ENCODE measurements around the gene TSPAN16. TPM values are rescaled to one million over a fixed set of nuclear protein-coding genes. Genes with fewer than 3 reads are reported as not detected.
"Not testable (repeated sequence)": the region's sequence is repeated elsewhere in the genome, so short reads cannot be mapped to it uniquely, and the experiment has no call there.

Gene TSPAN16
- total RNA-seq, 1 experiment from 2014 or later = not detected

GRCh38 chr19:11296264-11296663 lies 304 bp downstream of the TSPAN16 start:
- DNase-seq (ENCODE audit: low spot score) = peak; percentile 43
- in situ Hi-C loops (cut with HindIII; ENCODE audit: low sequenced_read_pairs) = no loop called here

GRCh38 chr19:11299946-11300810 lies 4.2 kb downstream of the TSPAN16 start:
- in situ Hi-C loops (cut with HindIII; ENCODE audit: low sequenced_read_pairs) = no loop called here
- no peak for DNase-seq (ENCODE audit: low spot score)

GRCh38 chr19:11300811-11301120 lies 4.8 kb downstream of the TSPAN16 start:
- in situ Hi-C loops (cut with HindIII; ENCODE audit: low sequenced_read_pairs) = no loop called here
- no peak for DNase-seq (ENCODE audit: low spot score)

GRCh38 chr19:11304936-11305335 lies 9.0 kb downstream of the TSPAN16 start:
- in situ Hi-C loops (cut with HindIII; ENCODE audit: low sequenced_read_pairs) = no loop called here
- DNase-seq (ENCODE audit: low spot score) = no peak

GRCh38 chr19:11306337-11306736 lies 10.4 kb downstream of the TSPAN16 start:
- in situ Hi-C loops (cut with HindIII; ENCODE audit: low sequenced_read_pairs) = no loop called here

GRCh38 chr19:11320278-11320995 lies 24.5 kb downstream of the TSPAN16 start:
- DNase-seq (ENCODE audit: low spot score); in situ Hi-C loops (cut with HindIII; ENCODE audit: low sequenced_read_pairs): not testable (repeated sequence)

More at GRCh38 chr19:11306337-11306736, 10.4 kb downstream of the TSPAN16 start:
- DNase-seq (ENCODE audit: low spot score) = no peak

- no peak for DNase-seq (ENCODE audit: low spot score)
- in situ Hi-C loops (cut with HindIII; ENCODE audit: low sequenced_read_pairs) = no loop called here
These were observed 25.5 kb downstream of the TSPAN16 start for GRCh38 chr19:11321191-11322126.

GRCh38 chr19:11322269-11323024 lies 26.5 kb downstream of the TSPAN16 start:
- in situ Hi-C loops (cut with HindIII; ENCODE audit: low sequenced_read_pairs) = no loop called here
- DNase-seq (ENCODE audit: low spot score) = no peak

GRCh38 chr19:11323601-11324078 lies 27.7 kb downstream of the TSPAN16 start:
- in situ Hi-C loops (cut with HindIII; ENCODE audit: low sequenced_read_pairs) = no loop called here
- DNase-seq (ENCODE audit: low spot score) = no peak

- peak; percentile 84 for DNase-seq (ENCODE audit: low spot score)
- in situ Hi-C loops (cut with HindIII; ENCODE audit: low sequenced_read_pairs) = no loop called here
These were observed 28.2 kb downstream of the TSPAN16 start for GRCh38 chr19:11324079-11324661.

GRCh38 chr19:11324748-11325389 lies 28.9 kb downstream of the TSPAN16 start:
- peak; percentile 44 for DNase-seq (ENCODE audit: low spot score)

GRCh38 chr19:11325544-11325943 lies 29.6 kb downstream of the TSPAN16 start:
- in situ Hi-C loops (cut with HindIII; ENCODE audit: low sequenced_read_pairs) = no loop called here
- DNase-seq (ENCODE audit: low spot score) = no peak

More at GRCh38 chr19:11324748-11325389, 28.9 kb downstream of the TSPAN16 start:
- in situ Hi-C loops (cut with HindIII; ENCODE audit: low sequenced_read_pairs) = no loop called here

- in situ Hi-C loops (cut with HindIII; ENCODE audit: low sequenced_read_pairs) = no loop called here
- no peak for DNase-seq (ENCODE audit: low spot score)
These were observed 34.2 kb downstream of the TSPAN16 start for GRCh38 chr19:11330127-11330526.

GRCh38 chr19:11331502-11331901 lies 35.5 kb downstream of the TSPAN16 start:
- in situ Hi-C loops (cut with HindIII; ENCODE audit: low sequenced_read_pairs) = no loop called here
- no peak for DNase-seq (ENCODE audit: low spot score)

GRCh38 chr19:11332822-11333221 lies 36.9 kb downstream of the TSPAN16 start:
- in situ Hi-C loops (cut with HindIII; ENCODE audit: low sequenced_read_pairs) = no loop called here
- DNase-seq (ENCODE audit: low spot score) = no peak

- DNase-seq (ENCODE audit: low spot score); in situ Hi-C loops (cut with HindIII; ENCODE audit: low sequenced_read_pairs): not testable (repeated sequence)
These were observed 37.9 kb downstream of the TSPAN16 start for GRCh38 chr19:11333838-11334237.

- in situ Hi-C loops (cut with HindIII; ENCODE audit: low sequenced_read_pairs) = no loop called here
These were observed 39.6 kb downstream of the TSPAN16 start for GRCh38 chr19:11335449-11336146.

More at GRCh38 chr19:11335449-11336146, 39.6 kb downstream of the TSPAN16 start:
- no peak for DNase-seq (ENCODE audit: low spot score)

Data from G401 (cell line).